CD4-positive, alpha-beta memory T cell (primary cell): ENCODE data around the gene TTLL1. TPM values are rescaled to one million over a fixed set of nuclear protein-coding genes. Genes with fewer than 3 reads are reported as not detected.

ENCODE experiments used
- CTCF ChIA-PET: fragments of 350-600 bp; sonication (Branson Sonifier 250); formaldehyde crosslinking; loops from one replicate; lab custom pipeline; 2021; ENCODE audit warnings: inconsistent platforms; ENCODE audit not compliant: partially characterized antibody; lab: Charles Lee
- POLR2A ChIA-PET: fragments of 350-600 bp; sonication (Branson Sonifier 250); formaldehyde crosslinking; loops from one replicate; lab custom pipeline; 2021; ENCODE audit not compliant: partially characterized antibody; lab: Charles Lee
- DNase-seq, 5 donors: peaks; one replicate each; pipeline versions ENCODE4 v3.0.0 to v3.0.0-alpha.2; 2020 to 2022; ENCODE audit warnings: mixed read lengths in 1 of 5
- H3K27ac ChIP-seq: one replicate; pipeline ENCODE4 v1.7.0; 2013; ENCODE audit warnings: low read depth, low read length
- H3K27me3 ChIP-seq: 2 replicates; pipeline ENCODE4 v1.7.0; 2013; ENCODE audit warnings: mild to moderate bottlenecking, low read length, moderate library complexity; ENCODE audit not compliant: insufficient read depth
- H3K36me3 ChIP-seq: 2 replicates; pipeline ENCODE4 v1.7.0; 2013; ENCODE audit warnings: mild to moderate bottlenecking, low read length, moderate library complexity; ENCODE audit not compliant: insufficient read depth
- H3K4me1 ChIP-seq: 2 replicates; pipeline ENCODE4 v1.7.0; 2013; ENCODE audit warnings: mild to moderate bottlenecking, low read length, moderate library complexity; ENCODE audit not compliant: insufficient read depth
- H3K4me3 ChIP-seq, 2 donors: one replicate each; pipeline ENCODE4 v1.7.0; 2013; ENCODE audit warnings: low read length in 2 of 2, mild to moderate bottlenecking in 1 of 2
- H3K9me3 ChIP-seq, 2 donors: one replicate each; pipeline ENCODE4 v1.7.0; 2013; ENCODE audit warnings: low read length in 2 of 2, control low read depth in 1 of 2; ENCODE audit not compliant: control insufficient read depth in 1 of 2
- H3K27ac Mint-ChIP-seq, 7 donors: one replicate each; pipeline ENCODE4 v1.8.0; 2020 to 2021; ENCODE audit warnings: mixed read lengths in 7 of 7, mild to moderate bottlenecking in 6 of 7, inconsistent platforms in 3 of 7, moderate library complexity in 3 of 7
- H3K27me3 Mint-ChIP-seq, 2 donors: one replicate each; pipeline ENCODE4 v1.8.0; 2020 to 2021; ENCODE audit warnings: mixed read lengths in 2 of 2
- H3K36me3 Mint-ChIP-seq, 2 donors: one replicate each; pipeline ENCODE4 v1.8.0; 2020 to 2021; ENCODE audit warnings: mixed read lengths in 2 of 2, inconsistent platforms in 1 of 2, mild to moderate bottlenecking in 1 of 2
- H3K4me1 Mint-ChIP-seq, 4 donors: one replicate each; pipeline ENCODE4 v1.8.0; 2020 to 2021; ENCODE audit warnings: mixed read lengths in 4 of 4, mild to moderate bottlenecking in 1 of 4
- H3K4me3 Mint-ChIP-seq, 8 donors: one replicate each; pipeline ENCODE4 v1.8.0; 2020 to 2021; ENCODE audit warnings: mixed read lengths in 8 of 8, mild to moderate bottlenecking in 7 of 8, moderate library complexity in 6 of 8, inconsistent platforms in 3 of 8
- H3K9me3 Mint-ChIP-seq, 8 donors: one replicate each; pipeline ENCODE4 v1.8.0; 2020 to 2021; ENCODE audit warnings: mixed read lengths in 8 of 8, mild to moderate bottlenecking in 5 of 8, inconsistent platforms in 3 of 8, moderate library complexity in 1 of 8
- intact Hi-C: fragments of 100-400 bp; cut with micrococcal nuclease; formaldehyde crosslinking; loops from one replicate; pipeline ENCODE4 v1.15.1; 2023
- polyA plus RNA-seq, 2 donors: library from polyadenylated mRNA; unstranded; fragments of 300-500 nt; fragmentation: Illumina TruSeq; gene quantifications; one replicate each; pipeline ENCODE4 v1.2.3, GENCODE V29; 2021
- total RNA-seq, 2 experiments: library from RNA; stranded (reverse); gene quantifications; one replicate each; pipeline ENCODE4 v1.2.3, GENCODE V29; 2021

The TTLL1 gene
- total RNA-seq (1 to 10 TPM; 6.4 to 7.8 TPM), polyA plus RNA-seq (10 to 100 TPM; 10.1 to 15.6 TPM)

GRCh38 chr22:43088984-43089717, at the start of gene TTLL1:
Gene TTLL1 (minus strand): TSS chr22:43089391. CDS start chr22:43075586, 13,805 bp downstream.
- Mint-ChIP-seq H3K4me1 (peaks cover 8 to 26% (median 18%) of the 10 kb centered on the region in 4 donors), H3K9me3 (no peaks in the 10 kb centered on the region), H3K4me3 (peak within 1 kb of the TSS; percentile 85 to 96 (median 92)), H3K27me3 (no peaks in the 10 kb centered on the region), H3K36me3 (peaks cover 2 to 5% of the 10 kb centered on the region in 2 donors), H3K27ac (peak within 1 kb of the TSS; percentile 75 to 92 (median 89))
- CTCF ChIA-PET, result no interaction called here
- H3K27ac ChIP-seq, result peak within 1 kb of the TSS; percentile 27
- intact Hi-C loops, result loop anchor here (1.0 to 5.0 kb wide), 3 partner anchors 22 to 232 kb away; partner anchors contain the start of genes ARFGAP3, BIK and TTLL12
- H3K4me3 ChIP-seq, result peak within 1 kb of the TSS; percentile 41 to 91
- H3K27me3 ChIP-seq, result no peaks in the 10 kb centered on the region
- H3K36me3 ChIP-seq, result no peaks in the 10 kb centered on the region
- DNase-seq, result peak; percentile 86 to 89 (median 88)
- POLR2A ChIA-PET, result no interaction called here
- H3K4me1 ChIP-seq, result peaks cover 13% of the 10 kb centered on the region
- H3K9me3 ChIP-seq, result no peaks in the 10 kb centered on the region

- Mint-ChIP-seq H3K27me3 (no peaks in the 10 kb centered on the region), H3K4me3 (no peak overlapping the region), H3K9me3 (no peaks in the 10 kb centered on the region), H3K4me1 (peaks cover 0 to 6% (median 4%) of the 10 kb centered on the region in 4 donors), H3K36me3 (peaks cover 22 to 43% of the 10 kb centered on the region in 2 donors), H3K27ac (no peak overlapping the region)
- ChIA-PET POLR2A (no interaction called here), CTCF (interaction anchor here (1.0 to 1.8 kb wide), 2 partner anchors 15 to 25 kb away, joined by 3 to 4 read pairs; no protein-coding TSS in a partner anchor)
- H3K27ac ChIP-seq, result no peak overlapping the region
- H3K27me3 ChIP-seq, result no peaks in the 10 kb centered on the region
- intact Hi-C loops, result loop anchor here (1.0 kb wide), 2 partner anchors 26 to 356 kb away; partner anchors contain the start of gene BIK
- no peaks in the 10 kb centered on the region for H3K9me3 ChIP-seq
- H3K4me1 ChIP-seq, result peaks cover 7% of the 10 kb centered on the region
- H3K4me3 ChIP-seq, result no peak overlapping the region
- no peak for DNase-seq
- H3K36me3 ChIP-seq, result peaks cover 8% of the 10 kb centered on the region
These were observed 47.6 kb upstream of the TTLL1 start for GRCh38 chr22:43136801-43137200.

GRCh38 chr22:43136255-43136654, 47.1 kb upstream of the TTLL1 start:
- peaks cover 4% of the 10 kb centered on the region for H3K4me1 ChIP-seq
- peaks cover 22 to 43% of the 10 kb centered on the region in 2 donors for H3K36me3 Mint-ChIP-seq
- POLR2A ChIA-PET, result no interaction called here
- peaks cover 8% of the 10 kb centered on the region for H3K36me3 ChIP-seq
- no peak overlapping the region for H3K4me3 Mint-ChIP-seq
- peak in 4 of 5 donors; percentile 14 to 25 (median 22) for DNase-seq
- H3K27me3 Mint-ChIP-seq, result no peaks in the 10 kb centered on the region
- intact Hi-C loops, result loop anchor here (1.0 kb wide), 2 partner anchors 26 to 356 kb away; partner anchors contain the start of gene BIK
- CTCF ChIA-PET, result interaction anchor here (1.0 to 1.8 kb wide), 2 partner anchors 15 to 24 kb away, joined by 3 to 4 read pairs; no protein-coding TSS in a partner anchor
- no peak overlapping the region for H3K27ac ChIP-seq
- H3K4me3 ChIP-seq, result no peak overlapping the region
- peak overlapping the region in 1 of 7 donors; percentile 47 for H3K27ac Mint-ChIP-seq
- peaks cover 0 to 6% (median 3%) of the 10 kb centered on the region in 4 donors for H3K4me1 Mint-ChIP-seq
- no peaks in the 10 kb centered on the region for H3K9me3 ChIP-seq
- H3K9me3 Mint-ChIP-seq, result no peaks in the 10 kb centered on the region
- no peaks in the 10 kb centered on the region for H3K27me3 ChIP-seq

DNA sequence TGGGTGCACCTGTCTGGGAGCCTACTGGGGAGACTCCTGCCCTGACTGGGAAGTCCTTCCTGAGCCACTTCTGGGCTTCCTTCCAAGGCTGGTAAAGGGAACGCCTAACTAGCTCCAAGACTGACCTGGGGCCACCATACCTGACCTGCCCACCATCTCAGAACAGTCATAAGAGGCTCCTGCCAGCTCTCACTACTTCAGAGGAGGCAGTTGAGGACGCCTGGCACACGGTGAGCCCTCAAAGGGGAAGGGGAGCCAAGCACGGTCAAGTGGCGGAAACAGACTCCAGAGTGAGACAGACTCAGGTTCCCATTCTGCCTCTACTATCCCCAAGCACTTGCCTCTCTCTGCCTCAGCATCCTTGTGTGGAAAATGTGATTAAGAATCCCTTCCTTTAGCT, 46.4 kb upstream of the TTLL1 start:
- Mint-ChIP-seq H3K27me3 (no peaks in the 10 kb centered on the region), H3K9me3 (no peaks in the 10 kb centered on the region), H3K4me1 (peaks cover 0 to 6% (median 0%) of the 10 kb centered on the region in 4 donors), H3K4me3 (no peak overlapping the region), H3K27ac (no peak overlapping the region), H3K36me3 (peaks cover 22 to 38% of the 10 kb centered on the region in 2 donors)
- Histone ChIP-seq H3K9me3 (no peaks in the 10 kb centered on the region), H3K36me3 (peaks cover 8% of the 10 kb centered on the region), H3K27me3 (no peaks in the 10 kb centered on the region), H3K27ac (no peak overlapping the region), H3K4me1 (no peaks in the 10 kb centered on the region), H3K4me3 (no peak overlapping the region)
- ChIA-PET CTCF (interaction anchor here (1.8 kb wide), 1 partner anchor 14 kb away, joined by 4 read pairs; no protein-coding TSS in a partner anchor), POLR2A (no interaction called here)
- intact Hi-C loops, result no loop called here
- no peak for DNase-seq

- Histone ChIP-seq H3K4me3 (no peak overlapping the region), H3K9me3 (no peaks in the 10 kb centered on the region), H3K36me3 (peaks cover 8% of the 10 kb centered on the region), H3K27ac (no peak overlapping the region), H3K4me1 (no peaks in the 10 kb centered on the region), H3K27me3 (no peaks in the 10 kb centered on the region)
- Mint-ChIP-seq H3K4me3 (no peak overlapping the region), H3K27me3 (no peaks in the 10 kb centered on the region), H3K9me3 (no peaks in the 10 kb centered on the region), H3K27ac (no peak overlapping the region), H3K36me3 (peaks cover 18 to 32% of the 10 kb centered on the region in 2 donors), H3K4me1 (peaks cover 0 to 6% (median 0%) of the 10 kb centered on the region in 4 donors)
- ChIA-PET POLR2A (no interaction called here), CTCF (interaction anchor here (1.3 kb wide), 1 partner anchor 11 kb away, joined by 3 read pairs; no protein-coding TSS in a partner anchor)
- no peak for DNase-seq
- intact Hi-C loops, result no loop called here
These were observed 45.4 kb upstream of the TTLL1 start for GRCh38 chr22:43134553-43134952.

DNA sequence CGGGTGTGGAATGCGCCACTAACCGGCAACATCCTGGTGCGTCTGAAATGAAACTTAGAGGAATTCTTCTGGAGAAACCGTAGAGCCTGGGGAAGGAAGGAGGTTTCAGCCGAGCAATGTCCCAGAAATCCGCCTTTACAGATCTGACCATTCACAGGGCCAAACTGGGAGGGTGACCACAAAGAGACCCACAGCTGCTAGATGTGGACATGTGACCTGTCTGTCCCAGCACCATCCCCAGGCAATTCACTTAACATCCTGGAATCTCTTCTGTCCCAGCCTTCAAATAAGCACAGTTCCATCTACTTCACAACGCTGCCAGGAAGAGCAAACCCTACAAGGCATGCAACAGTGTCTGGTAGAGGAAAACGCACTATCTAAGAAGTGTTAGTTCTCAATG, 44.2 kb upstream of the TTLL1 start:
- CTCF ChIA-PET, result interaction anchor here (1.3 kb wide), 1 partner anchor 9 kb away, joined by 3 read pairs; no protein-coding TSS in a partner anchor
- no peak for DNase-seq
- Histone ChIP-seq H3K4me3 (no peak overlapping the region), H3K4me1 (no peaks in the 10 kb centered on the region), H3K27ac (no peak overlapping the region), H3K9me3 (no peaks in the 10 kb centered on the region), H3K27me3 (no peaks in the 10 kb centered on the region), H3K36me3 (peaks cover 8% of the 10 kb centered on the region)
- intact Hi-C loops, result no loop called here
- peaks cover 10 to 27% of the 10 kb centered on the region in 2 donors for H3K36me3 Mint-ChIP-seq
- H3K27me3 Mint-ChIP-seq, result no peaks in the 10 kb centered on the region
- H3K4me1 Mint-ChIP-seq, result peaks cover 0 to 2% (median 0%) of the 10 kb centered on the region in 4 donors
- no peak overlapping the region for H3K4me3 Mint-ChIP-seq
- POLR2A ChIA-PET, result no interaction called here
- no peak overlapping the region for H3K27ac Mint-ChIP-seq
- H3K9me3 Mint-ChIP-seq, result no peaks in the 10 kb centered on the region
